Loucy (cell line): Measurements from ENCODE around the gene SLC9A9.

Experiments used
- H2AFZ ChIP-seq: fragments of 200-600 bp; sonication (generic); 2 replicates; pipeline ENCODE4 v1.6.0; 2016; ENCODE audit warnings: antibody characterized with exemption, mild to moderate bottlenecking, low read length, moderate library complexity
- H3F3A ChIP-seq: fragments of 200-600 bp; 2 replicates; pipeline ENCODE4 v1.6.0; 2016; ENCODE audit warnings: antibody characterized with exemption, low read depth, mild to moderate bottlenecking
- H3K27me3 ChIP-seq: fragments of 200-600 bp; sonication (generic); 2 replicates; pipeline ENCODE4 v1.6.1; 2014; ENCODE audit warnings: low read length, mild to moderate bottlenecking; ENCODE audit not compliant: insufficient read depth, poor library complexity, severe bottlenecking
- H3K36me3 ChIP-seq: fragments of 200-600 bp; sonication (generic); 2 replicates; pipeline ENCODE4 v1.6.1; 2016; ENCODE audit warnings: low read length; ENCODE audit not compliant: insufficient read depth
- H3K4me1 ChIP-seq: fragments of 200-600 bp; sonication (generic); 2 replicates; pipeline ENCODE4 v1.5.1; 2014; ENCODE audit warnings: low read length, mild to moderate bottlenecking; ENCODE audit not compliant: insufficient read depth, poor library complexity, severe bottlenecking
- H3K4me2 ChIP-seq: fragments of 200-600 bp; sonication (generic); 2 replicates; pipeline ENCODE4 v1.6.0; 2014; ENCODE audit warnings: antibody characterized with exemption, low read length, low read depth, mild to moderate bottlenecking; ENCODE audit not compliant: poor library complexity, severe bottlenecking
- H3K4me3 ChIP-seq: fragments of 200-600 bp; sonication (generic); 2 replicates; pipeline ENCODE4 v1.5.1; 2014; ENCODE audit warnings: low read length, mild to moderate bottlenecking, mixed read lengths; ENCODE audit not compliant: poor library complexity, severe bottlenecking
- H3K79me2 ChIP-seq: fragments of 200-600 bp; sonication (generic); 2 replicates; pipeline ENCODE4 v1.6.1; 2014; ENCODE audit warnings: low read length; ENCODE audit not compliant: insufficient read depth
- H3K9ac ChIP-seq: fragments of 200-600 bp; sonication (generic); 2 replicates; pipeline ENCODE4 v1.6.0; 2014; ENCODE audit warnings: mild to moderate bottlenecking, low read depth, low read length, moderate library complexity; ENCODE audit not compliant: poor library complexity, severe bottlenecking
- H3K9me2 ChIP-seq: fragments of 200-600 bp; sonication (generic); replicated peaks from 2 replicates; pipeline ENCODE4 v1.6.1; 2016; ENCODE audit warnings: low read depth, low read length, mixed read lengths
- H3K9me3 ChIP-seq: fragments of 200-600 bp; sonication (generic); 2 replicates; pipeline ENCODE4 v1.6.1; 2014; ENCODE audit warnings: mild to moderate bottlenecking, antibody characterized with exemption, low read length, low read depth; ENCODE audit not compliant: insufficient read depth
- H4K20me1 ChIP-seq: fragments of 200-600 bp; sonication (generic); 2 replicates; pipeline ENCODE4 v1.6.0; 2014; ENCODE audit warnings: antibody characterized with exemption, low read length, mild to moderate bottlenecking; ENCODE audit not compliant: insufficient read depth, poor library complexity, severe bottlenecking
- CTCF ChIP-seq: fragments of 200-600 bp; sonication (generic); conservative IDR thresholded peaks from 2 replicates; pipeline ENCODE4 v1.5.1; 2014; ENCODE audit warnings: mild to moderate bottlenecking, antibody characterized with exemption, low read length
- EZH2phosphoT487 ChIP-seq: fragments of 200-600 bp; IDR thresholded peaks from 2 replicates; pipeline ENCODE4 v1.6.1; 2018; ENCODE audit warnings: antibody characterized with exemption, mild to moderate bottlenecking, moderate library complexity, borderline replicate concordance

The SLC9A9 gene

GRCh38 chr3:143321058-143321769, 527.1 kb downstream of the SLC9A9 start:
- no peaks in the 10 kb centered on the region for H3K36me3 ChIP-seq
- H3K9me2 ChIP-seq: no peaks in the 10 kb centered on the region
- no peaks in the 10 kb centered on the region for H3K79me2 ChIP-seq
- H2AFZ ChIP-seq: no peak overlapping the region
- no peaks in the 10 kb centered on the region for H3K9me3 ChIP-seq
- no peaks in the 10 kb centered on the region for H4K20me1 ChIP-seq
- no peak overlapping the region for H3K4me3 ChIP-seq
- H3F3A ChIP-seq: no peaks in the 10 kb centered on the region
- H3K27me3 ChIP-seq: no peaks in the 10 kb centered on the region
- no peak for TF ChIP-seq EZH2phosphoT487
- TF ChIP-seq CTCF: no peak
- no peak overlapping the region for H3K9ac ChIP-seq
- no peaks in the 10 kb centered on the region for H3K4me1 ChIP-seq
- H3K4me2 ChIP-seq: no peak overlapping the region

GRCh38 chr3:143315766-143316165, 532.5 kb downstream of the SLC9A9 start:
- H2AFZ ChIP-seq: no peak overlapping the region
- H3K9me2 ChIP-seq: no peaks in the 10 kb centered on the region
- H3K4me1 ChIP-seq: no peaks in the 10 kb centered on the region
- no peaks in the 10 kb centered on the region for H3K36me3 ChIP-seq
- H3F3A ChIP-seq: no peaks in the 10 kb centered on the region
- H3K79me2 ChIP-seq: no peaks in the 10 kb centered on the region
- TF ChIP-seq CTCF (no peak), EZH2phosphoT487 (no peak)
- no peak overlapping the region for H3K9ac ChIP-seq
- no peak overlapping the region for H3K4me3 ChIP-seq
- no peak overlapping the region for H3K4me2 ChIP-seq
- no peaks in the 10 kb centered on the region for H4K20me1 ChIP-seq
- no peaks in the 10 kb centered on the region for H3K9me3 ChIP-seq
- H3K27me3 ChIP-seq: no peaks in the 10 kb centered on the region

- no peak overlapping the region for H3K4me2 ChIP-seq
- H3K9me2 ChIP-seq: no peaks in the 10 kb centered on the region
- TF ChIP-seq CTCF (no peak), EZH2phosphoT487 (no peak)
- H4K20me1 ChIP-seq: no peaks in the 10 kb centered on the region
- no peaks in the 10 kb centered on the region for H3K27me3 ChIP-seq
- no peaks in the 10 kb centered on the region for H3K9me3 ChIP-seq
- H3K9ac ChIP-seq: no peak overlapping the region
- no peaks in the 10 kb centered on the region for H3K4me1 ChIP-seq
- H3K79me2 ChIP-seq: no peaks in the 10 kb centered on the region
- H3K4me3 ChIP-seq: no peak overlapping the region
- no peaks in the 10 kb centered on the region for H3K36me3 ChIP-seq
- H2AFZ ChIP-seq: no peak overlapping the region
- H3F3A ChIP-seq: no peaks in the 10 kb centered on the region
Measured at GRCh38 chr3:143314251-143315093, 533.8 kb downstream of the SLC9A9 start.
